HK-2 (cell line): ENCODE measurements around the gene CHRNA3.

Experiments used
- DNase-seq: peaks from one replicate; pipeline ENCODE4 v3.0.0-alpha.2; 2018; ENCODE audit not compliant: unreplicated experiment

Gene CHRNA3

DNA sequence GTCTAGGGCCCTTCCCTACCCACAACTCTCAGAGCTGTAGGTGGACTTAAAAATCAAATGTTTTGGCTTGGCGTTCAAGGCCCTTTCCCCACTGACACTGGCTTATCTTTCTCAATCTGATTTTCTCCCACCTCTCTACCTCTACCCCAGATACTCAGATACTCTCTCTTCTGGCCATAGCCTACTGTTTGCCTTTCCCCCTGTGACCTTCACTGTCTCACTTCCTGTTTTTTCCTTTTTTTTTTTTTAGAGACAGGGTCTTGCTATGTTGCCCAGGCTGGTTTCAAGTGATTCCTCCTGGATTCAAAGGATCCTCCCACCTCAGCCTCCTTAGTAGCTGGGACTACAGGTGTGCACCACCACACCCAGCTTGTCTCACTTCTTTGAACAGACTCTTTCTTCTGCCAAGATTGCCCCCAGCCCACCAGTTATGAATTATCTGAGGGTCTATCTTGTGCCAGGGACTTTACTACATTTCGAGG lies 15.6 kb upstream of the CHRNA3 start:
- DNase-seq: no peak

DNA sequence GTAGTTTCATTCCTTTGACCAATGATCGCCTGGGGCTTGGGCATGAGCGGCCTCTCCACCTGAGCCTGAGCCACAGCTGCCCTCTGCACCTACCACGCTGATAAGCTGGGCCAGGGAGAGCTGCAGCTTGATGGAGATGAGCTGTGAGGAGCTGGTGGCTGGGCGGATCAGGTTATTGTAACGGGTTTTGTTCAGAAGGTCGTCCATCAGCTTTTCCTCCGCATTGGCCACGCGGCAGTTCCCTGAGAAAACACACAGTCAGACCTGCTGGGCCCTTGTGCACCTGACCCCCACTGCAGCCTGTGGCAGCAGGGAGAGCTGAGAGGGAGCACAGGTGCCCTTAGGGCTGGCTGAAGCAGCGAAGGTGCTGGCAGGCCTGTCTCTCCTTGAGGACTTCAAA lies 14.6 kb upstream of the CHRNA3 start:
- no peak for DNase-seq

DNA sequence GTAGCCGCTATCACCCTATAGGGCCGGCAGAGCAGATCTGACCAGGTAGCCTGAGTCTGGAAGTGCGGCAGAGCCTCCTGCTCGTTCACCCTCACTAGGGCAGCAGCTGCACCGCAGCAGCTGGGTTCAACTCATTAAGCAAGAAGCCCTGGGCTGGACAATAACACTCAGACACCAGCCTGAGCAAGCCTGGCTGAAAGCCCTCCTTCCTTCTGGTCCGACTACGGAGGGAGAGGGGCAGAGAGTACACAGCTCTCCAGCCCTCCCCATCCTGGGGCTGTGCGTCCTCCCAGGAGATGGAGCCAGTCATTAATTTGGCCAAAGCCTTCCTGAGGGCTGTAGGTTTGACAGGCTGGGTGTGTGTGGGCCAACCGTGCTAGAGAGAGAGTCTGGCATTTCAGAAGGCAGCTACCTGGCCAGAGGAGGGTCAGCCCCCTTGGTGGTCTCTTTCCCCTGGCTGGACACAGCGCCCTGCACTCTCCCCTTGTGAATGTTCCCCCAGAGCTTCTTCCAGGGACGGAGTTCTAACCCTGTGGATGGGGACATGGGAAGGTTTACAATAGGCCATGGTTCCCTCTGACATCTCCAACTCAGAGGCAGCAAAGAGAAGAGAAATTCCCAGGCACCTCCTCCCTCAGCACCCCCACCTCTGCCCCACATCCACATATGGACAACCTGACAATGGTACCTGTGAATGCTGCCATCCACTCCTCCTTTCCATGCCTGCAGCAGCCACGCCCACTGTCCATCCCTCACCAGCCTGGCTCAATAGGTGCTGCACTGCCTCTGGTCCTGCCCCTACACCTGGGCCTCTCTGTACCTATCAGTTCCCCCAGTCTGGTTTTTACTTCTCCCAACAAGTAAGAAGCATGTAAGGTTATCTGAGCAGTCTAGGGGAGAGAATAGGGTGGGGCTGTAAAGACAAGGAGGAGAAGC lies 13.7 kb upstream of the CHRNA3 start:
- no peak for DNase-seq

DNA sequence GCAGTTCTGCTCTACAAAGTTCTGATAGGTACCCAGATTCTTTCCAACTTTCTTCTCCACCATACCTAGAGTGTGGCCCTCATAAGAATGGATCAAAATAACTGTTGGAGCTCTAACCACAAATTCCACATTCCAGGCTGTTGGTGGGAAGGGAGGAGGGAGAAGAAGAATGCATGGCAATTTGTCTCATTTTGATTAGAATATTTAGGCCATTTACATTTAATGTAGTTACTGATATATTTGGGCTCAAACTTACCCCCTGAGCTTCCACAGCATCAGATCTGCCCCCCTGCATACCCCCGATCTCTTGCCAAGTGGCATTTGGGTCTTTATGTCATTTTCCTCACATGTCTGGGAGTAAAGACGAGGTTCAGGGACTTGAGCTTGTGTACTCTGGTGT lies 12.6 kb upstream of the CHRNA3 start:
- DNase-seq: no peak

- no peak for DNase-seq
These were observed 10.3 kb upstream of the CHRNA3 start for GRCh38 chr15:78630886-78631633.

DNA sequence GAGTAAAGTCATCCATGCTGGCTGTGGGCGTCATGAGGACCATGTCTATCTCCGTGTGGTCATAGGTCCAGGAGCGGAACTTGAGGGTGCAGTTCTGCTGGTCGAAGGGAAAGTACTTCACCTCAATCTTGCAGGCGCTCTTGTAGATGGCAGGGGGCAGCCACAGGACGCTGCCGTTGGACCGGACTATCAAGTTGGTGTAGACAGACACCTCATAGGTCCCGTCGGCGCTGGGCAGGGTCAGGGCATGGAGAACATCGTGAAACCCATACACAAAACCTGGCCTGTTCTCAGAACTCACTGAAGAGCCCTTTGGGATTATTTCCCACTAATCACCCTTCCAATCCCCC lies 8.9 kb upstream of the CHRNA3 start:
- DNase-seq: no peak

DNA sequence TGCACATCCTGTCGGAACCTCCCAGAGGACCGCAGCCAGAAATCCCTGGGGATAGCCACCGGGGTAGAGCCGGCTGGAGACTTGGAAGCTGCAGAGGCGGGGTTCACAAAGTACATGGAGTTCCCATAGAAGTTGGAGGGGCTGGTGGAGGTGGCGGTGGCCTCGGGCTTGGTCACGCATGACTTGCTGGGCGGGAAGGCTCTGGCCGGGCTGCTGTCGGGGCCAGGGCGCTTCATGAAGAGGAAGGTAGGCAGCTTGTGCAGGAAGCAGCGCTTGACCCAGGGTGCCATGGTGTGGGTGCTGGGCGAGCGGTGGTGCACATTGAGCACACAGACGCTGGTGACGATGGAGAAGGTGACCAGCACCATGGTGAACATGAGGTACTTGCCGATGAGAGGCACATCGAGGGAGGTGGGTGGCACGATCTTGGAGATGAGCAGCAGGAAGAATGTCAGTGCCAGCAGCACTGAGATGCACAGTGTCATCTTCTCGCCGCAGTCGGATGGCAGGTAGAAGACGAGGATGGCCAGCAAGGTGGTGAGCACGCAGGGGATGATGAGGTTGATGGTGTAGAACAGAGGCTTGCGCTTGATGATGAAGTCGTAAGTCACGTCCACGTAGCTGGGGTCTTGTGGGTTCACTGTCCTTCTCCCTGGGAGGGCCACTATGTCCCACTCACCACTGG lies 8.4 kb upstream of the CHRNA3 start:
- no peak for DNase-seq

GRCh38 chr15:78628227-78628626 lies 7.4 kb upstream of the CHRNA3 start:
- no peak for DNase-seq

DNA sequence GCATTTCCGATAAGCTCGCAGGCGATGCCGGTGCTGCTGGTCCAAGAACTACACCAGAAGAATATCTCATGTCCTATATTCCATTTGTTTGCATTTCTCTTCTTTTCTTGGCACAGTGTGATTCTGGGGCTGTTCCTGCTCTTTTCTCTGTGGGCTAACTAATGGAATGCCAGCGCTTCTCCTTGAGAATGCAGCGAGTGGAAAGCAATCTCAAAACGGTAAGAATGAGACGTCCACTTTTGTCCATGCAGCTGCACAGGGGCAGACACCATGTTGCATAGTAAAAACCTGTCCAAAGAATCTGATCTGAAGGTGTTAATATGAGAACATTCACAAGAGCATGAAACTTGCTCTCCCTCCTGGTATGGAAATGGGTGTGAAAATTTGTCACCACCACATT lies 6.6 kb upstream of the CHRNA3 start:
- DNase-seq: no peak

- no peak for DNase-seq
These were observed 5.7 kb upstream of the CHRNA3 start for GRCh38 chr15:78626381-78626995.

- DNase-seq: no peak
These were observed 4.9 kb upstream of the CHRNA3 start for GRCh38 chr15:78625606-78626280.

- DNase-seq: no peak
These were observed 4.1 kb upstream of the CHRNA3 start for GRCh38 chr15:78624651-78625590.

- no peak for DNase-seq
These were observed 3.1 kb upstream of the CHRNA3 start for GRCh38 chr15:78623786-78624497.

DNA sequence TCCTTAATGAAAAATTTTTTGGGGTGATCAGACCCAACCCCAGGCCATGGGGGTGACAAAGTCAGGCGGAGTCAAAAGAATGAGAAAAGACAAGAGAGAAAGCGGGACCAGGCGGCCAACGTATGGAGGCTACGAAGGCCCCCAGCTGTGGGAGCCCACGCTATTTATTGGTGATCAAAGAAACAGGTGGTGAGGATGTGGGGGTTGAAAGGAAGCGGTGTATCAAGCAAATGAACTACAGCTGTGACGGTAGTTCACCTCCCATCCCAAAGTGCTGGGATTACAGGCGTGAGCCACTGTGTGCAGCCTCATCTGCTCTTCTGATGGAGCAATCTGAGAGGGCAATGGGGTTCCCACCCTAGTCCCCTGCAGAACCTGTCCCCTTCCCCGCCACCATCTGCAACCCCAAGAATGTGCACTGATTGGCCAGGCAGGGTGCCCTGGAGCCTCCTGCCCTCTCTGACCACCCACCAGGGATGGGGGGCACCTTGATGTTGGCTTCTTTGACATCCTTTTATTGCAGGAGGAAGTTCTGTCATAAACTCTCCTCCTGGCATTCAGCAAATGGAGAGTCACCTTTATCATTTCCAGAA lies 1.1 kb upstream of the CHRNA3 start:
- DNase-seq: no peak

DNA sequence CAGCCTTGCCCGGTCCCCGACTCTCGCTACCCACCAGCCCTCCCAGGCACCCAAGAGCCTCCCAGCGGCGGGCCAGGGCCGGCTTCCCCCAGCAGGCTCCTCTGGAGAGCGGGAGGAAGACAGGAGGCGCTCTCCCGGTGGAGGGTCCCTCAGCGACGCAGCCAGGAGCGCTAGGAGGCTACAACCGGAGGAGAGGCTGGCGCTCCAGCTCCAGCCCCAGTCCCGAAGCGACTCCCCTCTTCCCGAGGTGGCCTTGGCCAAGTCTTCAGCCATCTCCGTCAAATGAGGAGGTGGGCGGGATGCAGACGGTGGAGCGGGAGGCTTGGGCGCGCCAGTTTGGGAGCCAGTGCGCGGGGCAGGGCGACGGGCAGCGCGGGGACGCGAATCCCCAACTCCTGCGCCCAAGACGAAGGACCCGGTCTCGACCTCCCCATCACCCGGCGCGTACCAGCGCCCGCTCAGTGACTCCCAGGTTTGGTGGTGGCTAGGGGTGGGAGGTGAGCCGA lies 722 bp downstream of the CHRNA3 start:
- no peak for DNase-seq

DNA sequence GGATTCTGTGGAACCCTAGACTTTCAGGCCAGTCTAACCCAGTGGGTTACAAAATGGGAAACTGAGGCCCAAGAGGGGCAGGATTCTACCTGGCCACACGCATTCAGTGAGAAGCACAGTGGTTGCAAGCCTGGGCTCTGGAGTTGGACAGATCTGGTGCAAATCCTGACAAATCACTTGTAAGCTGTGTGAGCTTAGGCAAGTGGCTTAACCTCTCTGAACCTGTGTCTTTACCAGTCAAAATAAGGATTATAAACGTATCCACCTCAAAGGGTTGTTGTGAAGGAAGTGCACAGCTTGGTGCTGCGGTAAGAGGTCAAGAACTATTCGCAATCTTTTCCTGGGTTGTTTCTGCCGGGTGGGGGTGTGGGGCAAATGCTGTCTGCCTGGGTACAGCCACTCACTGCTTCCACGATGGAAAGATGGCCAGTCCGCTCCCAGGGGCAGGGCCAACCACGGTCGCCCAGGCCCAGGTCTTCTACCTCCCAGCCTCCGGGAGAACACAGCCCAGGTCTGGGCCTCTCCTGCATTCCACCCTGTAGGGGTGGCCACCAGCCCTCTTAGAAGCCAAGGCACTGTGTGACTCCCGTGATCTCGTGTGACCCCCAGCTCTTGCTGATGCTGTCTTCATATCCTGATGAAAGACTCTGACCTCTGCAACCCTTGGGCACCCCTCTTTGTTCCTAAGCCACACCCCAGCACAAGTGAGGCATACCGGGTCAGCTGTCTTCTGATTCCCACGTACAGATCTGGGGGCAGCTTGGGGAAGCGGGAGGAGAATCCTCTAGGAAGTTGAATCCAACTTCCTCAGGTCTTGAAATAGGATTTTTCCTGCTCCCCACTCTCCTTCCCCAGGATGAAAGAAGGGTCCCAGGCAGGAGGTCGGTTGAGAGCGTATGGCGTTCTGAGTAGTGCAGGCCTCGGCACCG lies 1.5 kb downstream of the CHRNA3 start:
- no peak for DNase-seq

GRCh38 chr15:78618490-78618934 lies 2.3 kb downstream of the CHRNA3 start:
- DNase-seq: peak; percentile 68

DNA sequence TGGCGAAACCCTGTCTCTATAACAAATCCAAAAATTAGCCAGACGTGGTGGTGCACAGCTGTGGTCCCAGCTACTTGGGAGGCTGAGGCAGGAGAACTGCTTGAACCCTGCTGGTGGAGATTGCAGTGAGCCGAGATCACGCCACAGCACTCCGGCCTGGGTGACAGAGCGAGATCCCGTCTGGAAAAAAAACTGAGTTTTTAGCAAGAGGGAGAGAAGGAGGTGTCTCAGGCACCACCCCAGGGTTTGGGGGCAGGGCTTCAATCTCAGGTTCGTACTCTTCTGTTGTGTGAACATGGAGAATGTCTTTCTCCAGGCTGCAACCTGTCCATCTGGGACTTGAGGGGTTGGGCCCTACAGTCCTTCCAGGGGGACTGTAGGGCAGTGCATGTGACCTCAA lies 2.7 kb downstream of the CHRNA3 start:
- DNase-seq: no peak
